ENCODE data around the gene ABCA4.
"Not testable (repeated sequence)": the region's sequence is repeated elsewhere in the genome, so short reads cannot be mapped to it uniquely, and the experiment has no call there.

Gene ABCA4

DNA sequence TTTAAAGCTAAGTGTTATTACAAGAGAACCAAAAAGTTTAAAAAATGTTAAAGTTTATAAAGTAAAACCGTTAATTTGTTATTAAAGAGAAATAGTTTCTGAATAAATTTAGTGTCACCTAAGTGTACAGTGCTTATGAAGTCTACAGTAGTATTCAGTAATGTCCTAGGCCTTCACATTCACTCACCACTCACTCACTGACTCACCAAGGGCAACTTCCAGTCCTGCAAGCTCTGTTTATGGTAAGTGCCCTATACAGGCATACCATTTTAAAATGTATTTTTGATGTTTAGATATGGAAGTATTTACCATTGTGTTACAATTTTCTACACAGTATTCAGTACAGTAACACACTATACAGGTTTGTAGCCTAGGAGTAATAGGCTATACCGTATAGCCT, 151.6 kb downstream of the ABCA4 start:
- DNase-seq, result no peak

- no peak for DNase-seq
Observed at GRCh38 chr1:93967306-93967705, 153.6 kb downstream of the ABCA4 start.

DNA sequence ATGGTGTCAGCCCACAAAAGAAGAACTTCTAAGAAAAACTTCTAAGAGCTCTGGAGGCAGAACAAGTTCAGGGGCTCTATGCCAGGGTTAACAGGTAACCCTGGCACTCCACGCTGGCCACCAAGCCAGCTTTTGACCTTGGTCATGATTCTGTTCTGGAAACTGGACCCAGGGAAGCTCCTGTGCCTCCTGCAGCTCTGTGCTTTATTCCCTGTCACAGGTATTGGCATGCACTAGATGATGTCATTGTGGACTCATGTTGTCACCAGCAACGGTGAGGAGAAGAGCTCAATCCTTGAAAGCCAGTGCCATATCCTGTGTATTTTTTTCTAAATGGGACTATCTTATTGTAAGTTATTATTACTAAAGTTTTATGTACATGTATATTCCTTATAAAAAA, 155.1 kb downstream of the ABCA4 start:
- no peak for DNase-seq

GRCh38 chr1:93965256-93965655, 155.7 kb downstream of the ABCA4 start:
- no peak for DNase-seq

- DNase-seq, result peak; percentile 27
Observed at GRCh38 chr1:93964777-93965200, 156.2 kb downstream of the ABCA4 start.

DNA sequence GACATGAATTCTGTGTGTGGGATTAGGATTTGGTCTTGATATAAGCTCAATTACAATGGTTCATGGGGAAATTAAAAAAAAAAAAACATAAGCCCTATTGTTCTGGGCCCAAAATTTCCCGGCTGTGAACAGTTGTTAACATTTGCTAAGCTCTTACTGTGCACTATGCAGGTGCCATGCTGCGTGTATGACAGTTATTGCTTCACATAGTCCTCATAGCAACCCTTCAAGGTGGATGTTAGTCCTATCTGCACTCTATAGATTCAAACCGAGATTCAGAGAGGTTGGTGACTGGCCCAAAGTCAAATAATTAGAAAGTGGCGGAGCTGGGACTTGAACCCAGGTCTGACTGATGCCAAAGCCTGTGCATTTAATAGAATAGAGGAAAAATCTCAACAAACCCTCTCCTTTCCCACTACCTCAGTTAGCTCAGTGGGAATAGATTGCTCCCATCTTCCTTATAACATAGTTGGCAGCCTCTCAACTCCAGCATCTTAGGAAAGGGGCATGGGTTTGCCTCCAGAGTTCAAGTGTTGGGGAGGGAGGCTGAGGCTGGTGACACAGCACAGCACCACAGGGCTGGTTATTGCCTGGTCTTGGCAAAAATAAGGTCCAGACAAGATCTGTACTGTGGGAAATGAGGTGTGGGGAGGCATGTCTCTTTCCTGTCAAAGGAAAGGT, 156.7 kb downstream of the ABCA4 start:
- no peak for DNase-seq

DNA sequence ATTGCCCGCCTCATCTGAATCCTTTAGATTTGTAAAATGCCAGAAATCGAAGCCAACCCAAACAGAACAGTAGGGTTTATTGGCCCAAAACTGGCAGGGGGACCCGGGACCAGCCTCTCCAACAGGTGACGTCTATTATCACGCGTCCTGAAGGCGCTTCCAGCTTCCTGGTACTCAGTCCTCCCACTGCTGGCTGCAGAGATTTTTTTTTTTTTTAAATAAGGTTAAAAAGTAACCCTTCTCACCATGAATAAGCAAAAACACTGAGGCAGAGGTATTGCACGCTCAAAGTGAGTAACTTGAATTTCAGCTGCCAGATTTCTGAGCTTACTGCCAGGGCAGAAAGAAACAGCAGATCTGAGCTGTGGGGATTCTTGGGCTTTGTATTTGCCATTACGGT, 157.4 kb downstream of the ABCA4 start:
- no peak for DNase-seq

GRCh38 chr1:93961906-93962305, 159.0 kb downstream of the ABCA4 start:
- no peak for DNase-seq

DNA sequence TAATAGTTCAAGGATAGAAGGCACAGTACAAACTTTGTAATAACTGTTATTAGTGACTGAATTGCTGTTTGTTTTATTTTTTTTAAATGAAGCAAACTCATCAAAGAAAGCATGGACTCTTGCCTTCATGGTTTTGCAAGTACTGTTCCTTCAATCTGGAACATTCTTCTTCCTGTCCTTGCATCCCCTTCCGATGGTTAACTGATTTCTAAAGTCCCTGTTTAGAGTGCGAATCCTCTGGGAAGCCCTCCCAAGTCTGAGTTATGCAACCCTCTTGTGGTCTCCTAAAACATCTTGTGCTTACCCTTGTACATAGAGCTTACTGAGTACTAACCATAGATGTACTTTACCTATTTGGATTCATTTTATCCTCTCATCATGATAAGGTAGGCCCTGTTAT, 159.5 kb downstream of the ABCA4 start:
- DNase-seq, result no peak

- no peak for DNase-seq
Observed at GRCh38 chr1:93960641-93961147, 160.3 kb downstream of the ABCA4 start.

GRCh38 chr1:93959413-93959812, 161.5 kb downstream of the ABCA4 start:
- DNase-seq, result no peak

DNA sequence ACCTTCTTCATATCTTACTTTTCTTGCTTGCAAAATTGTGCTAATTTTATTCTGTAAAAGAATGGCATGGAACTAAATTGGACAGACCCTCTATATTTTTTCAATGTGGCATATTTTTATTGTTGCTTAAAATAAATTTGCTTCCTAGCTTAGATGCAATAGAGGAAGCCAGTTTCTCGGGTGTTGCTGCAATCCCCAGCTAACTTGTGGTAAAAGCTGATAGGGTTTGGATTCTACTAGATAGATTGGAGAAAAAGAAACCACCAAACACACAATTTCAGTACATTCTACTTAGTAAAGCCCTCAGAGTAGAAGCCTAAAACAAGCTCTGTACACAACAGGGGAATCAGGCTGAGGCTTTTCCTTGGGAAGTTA, 162.2 kb downstream of the ABCA4 start:
- DNase-seq, result no peak

DNA sequence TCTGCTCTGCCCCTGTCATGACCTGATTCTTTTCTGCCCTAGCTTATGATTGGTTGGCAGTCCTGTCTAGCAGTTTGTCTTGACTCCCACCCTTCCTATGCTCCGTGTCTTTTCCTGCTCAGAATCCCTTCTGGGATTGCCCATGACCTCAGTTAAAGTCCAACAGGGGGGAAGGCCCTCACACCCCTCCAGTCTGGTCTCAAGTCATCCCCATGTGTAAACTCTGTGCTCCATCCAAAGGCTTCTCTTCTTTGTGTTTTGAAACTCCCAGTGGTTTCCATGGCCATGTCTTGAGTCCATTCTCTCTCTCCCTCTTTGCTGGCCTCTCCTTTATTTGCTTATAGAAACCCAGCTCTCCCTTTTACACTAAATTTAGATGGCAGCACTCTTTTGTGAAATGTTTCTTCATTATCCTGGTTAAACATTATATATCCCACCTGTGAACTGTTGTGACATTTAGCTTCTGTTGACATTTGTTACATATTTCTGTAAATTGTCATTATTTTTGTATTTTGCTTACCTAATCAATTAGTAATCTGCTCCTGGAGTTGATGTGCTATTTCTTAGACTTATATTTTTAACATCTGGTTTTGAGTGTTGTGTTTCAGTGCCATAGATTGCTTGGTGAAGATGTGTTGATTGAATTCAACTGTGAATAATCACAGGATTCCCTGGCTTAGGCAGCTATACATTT, 162.8 kb downstream of the ABCA4 start:
- DNase-seq, result no peak

DNA sequence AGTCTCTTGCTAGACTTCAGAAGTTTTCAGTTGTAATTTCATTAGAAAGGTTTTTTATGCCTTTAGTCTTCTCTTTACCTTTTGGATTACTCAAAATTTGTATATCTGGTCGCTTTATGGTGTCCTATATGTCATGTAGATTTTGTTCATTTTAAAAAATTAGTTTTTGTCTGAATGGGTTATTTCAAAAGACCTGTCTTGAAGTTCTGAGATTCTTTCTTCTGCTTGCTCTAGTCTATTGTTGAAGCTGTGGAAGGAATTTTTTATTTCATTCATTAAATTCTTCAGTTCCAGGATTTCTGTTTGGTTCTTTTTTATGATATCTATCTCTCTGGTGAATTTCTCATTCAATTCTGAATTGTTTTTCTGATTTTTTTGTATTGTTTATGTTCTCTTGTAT, 165.2 kb downstream of the ABCA4 start:
- no peak for DNase-seq

DNA sequence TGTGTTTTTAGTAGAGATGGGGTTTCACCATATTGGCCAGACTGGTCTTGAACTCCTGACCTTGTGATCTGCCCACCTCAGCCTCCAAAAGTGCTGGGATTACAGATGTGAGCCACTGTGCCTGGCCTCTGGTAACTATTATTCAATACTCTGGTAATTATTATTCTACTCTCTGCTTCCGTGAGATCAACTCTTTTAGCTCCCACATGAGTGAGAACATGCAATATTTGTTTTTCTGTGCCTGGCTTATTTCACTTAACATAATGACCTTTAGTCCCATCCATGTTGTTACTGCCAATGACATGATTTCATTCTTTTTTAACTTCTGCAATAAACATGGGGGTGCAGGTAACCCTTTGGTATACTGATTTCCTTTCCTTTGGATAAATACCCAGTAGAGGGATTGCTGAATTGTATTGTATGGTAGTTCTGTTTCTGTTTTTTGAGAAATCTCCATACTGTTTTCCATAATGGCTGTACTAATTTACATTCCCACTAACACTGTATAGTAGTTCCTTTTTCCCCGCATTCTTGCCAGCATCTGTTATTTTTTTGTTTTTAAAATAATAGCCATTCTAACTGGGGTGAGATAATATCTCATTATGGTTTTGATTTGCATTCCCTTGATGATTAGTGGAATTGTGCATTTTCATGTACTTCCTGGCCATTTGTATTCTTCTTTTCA, 173.8 kb downstream of the ABCA4 start:
- not testable (repeated sequence) for DNase-seq

Data from T1000 (cell line).